Body of pancreas (tissue), 4 donors: ENCODE data around the gene SCN1B.

ENCODE experiments used
- POLR2A ChIP-seq, 3 donors: fragments of 450-650 bp; IDR thresholded peaks; one replicate each; pipeline ENCODE4 v1.6.1; 2016; ENCODE audit warnings: antibody characterized with exemption in 3 of 3, mild to moderate bottlenecking in 2 of 3
- TF ChIP-seq, protein P1 (sequence below), 7 experiments: fragments of 450-650 bp in 4 of 7; fragments of 200-600 bp in 3 of 7; sonication (generic) in 3 of 7; IDR thresholded peaks; one replicate each; pipeline ENCODE4 v1.5.1; 2016 to 2019; ENCODE audit warnings: antibody characterized with exemption in 7 of 7

DNA sequence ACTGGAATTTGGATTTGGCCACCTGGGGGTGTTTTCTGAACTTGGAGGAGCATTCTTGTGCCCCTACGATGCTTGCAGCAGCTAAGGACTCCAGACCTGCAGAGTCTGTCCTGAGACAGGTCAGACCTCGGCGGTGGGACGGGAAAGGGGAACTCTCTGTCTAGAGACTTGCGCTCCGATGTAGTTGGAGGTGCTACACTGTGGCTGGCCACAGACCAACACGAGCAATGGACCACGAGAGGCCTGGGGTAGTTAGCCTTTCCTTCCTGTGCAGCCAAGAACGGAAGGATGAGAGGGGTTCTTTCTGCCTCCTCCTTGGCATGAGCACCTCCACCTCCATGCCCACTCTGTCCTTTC, 36.0 kb upstream of the SCN1B start:
- TF ChIP-seq, protein P1, sequence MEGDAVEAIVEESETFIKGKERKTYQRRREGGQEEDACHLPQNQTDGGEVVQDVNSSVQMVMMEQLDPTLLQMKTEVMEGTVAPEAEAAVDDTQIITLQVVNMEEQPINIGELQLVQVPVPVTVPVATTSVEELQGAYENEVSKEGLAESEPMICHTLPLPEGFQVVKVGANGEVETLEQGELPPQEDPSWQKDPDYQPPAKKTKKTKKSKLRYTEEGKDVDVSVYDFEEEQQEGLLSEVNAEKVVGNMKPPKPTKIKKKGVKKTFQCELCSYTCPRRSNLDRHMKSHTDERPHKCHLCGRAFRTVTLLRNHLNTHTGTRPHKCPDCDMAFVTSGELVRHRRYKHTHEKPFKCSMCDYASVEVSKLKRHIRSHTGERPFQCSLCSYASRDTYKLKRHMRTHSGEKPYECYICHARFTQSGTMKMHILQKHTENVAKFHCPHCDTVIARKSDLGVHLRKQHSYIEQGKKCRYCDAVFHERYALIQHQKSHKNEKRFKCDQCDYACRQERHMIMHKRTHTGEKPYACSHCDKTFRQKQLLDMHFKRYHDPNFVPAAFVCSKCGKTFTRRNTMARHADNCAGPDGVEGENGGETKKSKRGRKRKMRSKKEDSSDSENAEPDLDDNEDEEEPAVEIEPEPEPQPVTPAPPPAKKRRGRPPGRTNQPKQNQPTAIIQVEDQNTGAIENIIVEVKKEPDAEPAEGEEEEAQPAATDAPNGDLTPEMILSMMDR (IDR thresholded peaks at IDR 0.05), result no peak
- no peak for TF ChIP-seq POLR2A (IDR thresholded peaks at IDR 0.05)
